ENCODE data around the gene XRCC4. TPM values are rescaled to one million over a fixed set of nuclear protein-coding genes. Genes with fewer than 3 reads are reported as not detected.

The XRCC4 gene
- polyA plus RNA-seq, 1 donor (not counting 4 experiments of a cell fraction or from before 2014, with no cell fraction given) = 10.9 TPM

DNA sequence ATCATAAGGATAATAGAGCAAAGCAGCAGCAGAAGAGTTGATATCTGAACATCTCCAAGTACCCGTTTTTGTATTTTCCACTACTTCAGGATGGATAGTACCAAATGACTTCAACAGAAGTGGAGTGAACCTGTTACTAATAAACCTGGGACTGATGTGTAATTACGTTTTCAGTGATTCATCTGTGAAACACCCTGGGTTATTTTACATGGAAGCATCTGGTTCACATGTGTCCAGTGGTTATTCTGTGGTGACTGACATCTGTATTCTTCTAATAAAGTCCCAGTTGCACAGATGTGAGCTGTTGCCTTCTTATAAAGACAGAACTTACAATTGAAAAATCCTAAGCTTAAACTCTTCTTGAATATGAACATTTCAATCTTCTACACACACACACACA, 254.5 kb downstream of the XRCC4 start:
- dilution Hi-C loops (cut with MboI; ENCODE audit: extremely low pct_ligation_motif_present, low sequenced_read_pairs) = no loop called here
- TF ChIP-seq EZH2 (IDR thresholded peaks at IDR 0.05; ENCODE audit: low read length) = no peak
- TF ChIP-seq, protein P1, sequence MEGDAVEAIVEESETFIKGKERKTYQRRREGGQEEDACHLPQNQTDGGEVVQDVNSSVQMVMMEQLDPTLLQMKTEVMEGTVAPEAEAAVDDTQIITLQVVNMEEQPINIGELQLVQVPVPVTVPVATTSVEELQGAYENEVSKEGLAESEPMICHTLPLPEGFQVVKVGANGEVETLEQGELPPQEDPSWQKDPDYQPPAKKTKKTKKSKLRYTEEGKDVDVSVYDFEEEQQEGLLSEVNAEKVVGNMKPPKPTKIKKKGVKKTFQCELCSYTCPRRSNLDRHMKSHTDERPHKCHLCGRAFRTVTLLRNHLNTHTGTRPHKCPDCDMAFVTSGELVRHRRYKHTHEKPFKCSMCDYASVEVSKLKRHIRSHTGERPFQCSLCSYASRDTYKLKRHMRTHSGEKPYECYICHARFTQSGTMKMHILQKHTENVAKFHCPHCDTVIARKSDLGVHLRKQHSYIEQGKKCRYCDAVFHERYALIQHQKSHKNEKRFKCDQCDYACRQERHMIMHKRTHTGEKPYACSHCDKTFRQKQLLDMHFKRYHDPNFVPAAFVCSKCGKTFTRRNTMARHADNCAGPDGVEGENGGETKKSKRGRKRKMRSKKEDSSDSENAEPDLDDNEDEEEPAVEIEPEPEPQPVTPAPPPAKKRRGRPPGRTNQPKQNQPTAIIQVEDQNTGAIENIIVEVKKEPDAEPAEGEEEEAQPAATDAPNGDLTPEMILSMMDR (optimal IDR thresholded peaks at IDR 0.05 in 1 of 3, IDR thresholded peaks at IDR 0.05 in 1 of 3, conservative IDR thresholded peaks at IDR 0.05 in 1 of 3; ENCODE audit: extremely low read depth in 1 of 3, insufficient read depth in 2 of 3, low read length in 3 of 3) = no peak
- Histone ChIP-seq H3K9ac (ENCODE audit: control insufficient read depth, extremely low read depth, insufficient read depth, low read length) (no peak overlapping the region), H3K36me3 (ENCODE audit: control insufficient read depth in 2 of 2, extremely low read depth in 1 of 2, insufficient read depth in 2 of 2, low read length in 2 of 2) (no peaks in the 10 kb centered on the region), H3K4me1 (ENCODE audit: control insufficient read depth, extremely low read depth, insufficient read depth, low read length) (no peaks in the 10 kb centered on the region), H3K27me3 (ENCODE audit: control insufficient read depth, extremely low read depth, insufficient read depth, low read length) (no peaks in the 10 kb centered on the region), H2AFZ (ENCODE audit: control insufficient read depth, low read length) (no peak overlapping the region), H3K9me1 (ENCODE audit: control insufficient read depth, extremely low read depth, insufficient read depth, low read length) (no peaks in the 10 kb centered on the region), H3K79me2 (ENCODE audit: control insufficient read depth, insufficient read depth, low read length) (no peaks in the 10 kb centered on the region), H4K20me1 (ENCODE audit: control insufficient read depth, extremely low read depth, insufficient read depth, low read length) (no peaks in the 10 kb centered on the region), H3K4me3 (ENCODE audit: control insufficient read depth in 2 of 3, extremely low read depth in 1 of 3, insufficient read depth in 2 of 3, low read depth in 1 of 3, low read length in 3 of 3) (no peak overlapping the region), H3K4me2 (ENCODE audit: control insufficient read depth, extremely low read depth, insufficient read depth, low read depth, low read length) (no peak overlapping the region), H3K27ac (ENCODE audit: control insufficient read depth, insufficient read depth, low read length) (no peak overlapping the region), H3K9me3 (ENCODE audit: control insufficient read depth, low read depth, low read length) (no peaks in the 10 kb centered on the region)
- FAIRE-seq (no peak), DNase-seq (ENCODE audit: low read depth, low spot score) (no peak)

DNA sequence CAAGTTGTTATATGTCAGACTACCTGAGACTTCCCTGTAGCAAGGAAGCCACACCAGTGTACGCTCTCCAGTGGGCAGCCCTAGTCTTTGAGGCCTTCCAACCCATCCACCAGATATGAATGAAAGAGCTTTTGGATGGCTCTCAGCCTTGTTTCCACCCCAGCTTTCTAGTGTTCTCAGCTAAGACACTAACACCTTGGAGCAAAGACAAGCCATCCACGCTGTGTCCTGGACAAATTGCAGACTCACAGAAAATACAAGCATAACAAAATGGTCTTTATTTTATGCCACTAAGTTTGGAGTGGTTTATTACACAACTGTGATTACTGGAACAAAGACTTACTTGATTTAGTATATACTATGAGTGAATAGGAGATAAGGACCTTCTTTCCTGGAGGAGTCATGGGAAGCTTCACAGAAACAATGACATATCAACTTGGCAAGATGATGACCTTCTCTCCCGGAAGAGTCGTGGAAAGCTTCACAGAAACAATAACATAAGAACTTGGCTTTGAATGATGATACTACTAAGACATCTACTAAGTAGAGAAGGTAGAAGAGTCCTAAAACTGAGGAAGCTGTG, 260.2 kb downstream of the XRCC4 start:
- no peaks in the 10 kb centered on the region for H3K27me3 ChIP-seq (ENCODE audit: control insufficient read depth, extremely low read depth, insufficient read depth, low read length)
- no peak overlapping the region for H3K9ac ChIP-seq (ENCODE audit: control insufficient read depth, extremely low read depth, insufficient read depth, low read length)
- no peak overlapping the region for H2AFZ ChIP-seq (ENCODE audit: control insufficient read depth, low read length)
- H3K9me1 ChIP-seq (ENCODE audit: control insufficient read depth, extremely low read depth, insufficient read depth, low read length) = no peaks in the 10 kb centered on the region
- no peaks in the 10 kb centered on the region for H4K20me1 ChIP-seq (ENCODE audit: control insufficient read depth, extremely low read depth, insufficient read depth, low read length)
- no peaks in the 10 kb centered on the region for H3K4me1 ChIP-seq (ENCODE audit: control insufficient read depth, extremely low read depth, insufficient read depth, low read length)
- no peak overlapping the region for H3K4me2 ChIP-seq (ENCODE audit: control insufficient read depth, extremely low read depth, insufficient read depth, low read depth, low read length)
- TF ChIP-seq, protein P1 (optimal IDR thresholded peaks at IDR 0.05 in 1 of 3, IDR thresholded peaks at IDR 0.05 in 1 of 3, conservative IDR thresholded peaks at IDR 0.05 in 1 of 3; ENCODE audit: extremely low read depth in 1 of 3, insufficient read depth in 2 of 3, low read length in 3 of 3) = no peak
- TF ChIP-seq EZH2 (IDR thresholded peaks at IDR 0.05; ENCODE audit: low read length) = no peak
- H3K9me3 ChIP-seq (ENCODE audit: control insufficient read depth, low read depth, low read length) = no peaks in the 10 kb centered on the region
- H3K79me2 ChIP-seq (ENCODE audit: control insufficient read depth, insufficient read depth, low read length) = no peaks in the 10 kb centered on the region
- no peak overlapping the region for H3K27ac ChIP-seq (ENCODE audit: control insufficient read depth, insufficient read depth, low read length)
- FAIRE-seq (no peak), DNase-seq (ENCODE audit: low read depth, low spot score) (no peak)
- H3K4me3 ChIP-seq (ENCODE audit: control insufficient read depth in 2 of 3, extremely low read depth in 1 of 3, insufficient read depth in 2 of 3, low read depth in 1 of 3, low read length in 3 of 3) = no peak overlapping the region
- dilution Hi-C loops (cut with MboI; ENCODE audit: extremely low pct_ligation_motif_present, low sequenced_read_pairs) = no loop called here
- H3K36me3 ChIP-seq (ENCODE audit: control insufficient read depth in 2 of 2, extremely low read depth in 1 of 2, insufficient read depth in 2 of 2, low read length in 2 of 2) = no peaks in the 10 kb centered on the region

Data from keratinocyte (primary cell).